AG04450 (cell line): Measurements from ENCODE around the gene KLK1. TPM values are rescaled to one million over a fixed set of nuclear protein-coding genes. Genes with fewer than 3 reads are reported as not detected.
"Not testable (repeated sequence)": the region's sequence is repeated elsewhere in the genome, so short reads cannot be mapped to it uniquely, and the experiment has no call there.

Experiments used
- CTCF ChIA-PET: fragments of 300-600, 350-600 bp; formaldehyde crosslinking; extraction: SDS; loops from one replicate; lab custom pipeline; 2022; ENCODE audit warnings: antibody characterized with exemption, inconsistent platforms; lab: Charles Lee
- POLR2A ChIA-PET: fragments of 350-600 bp; formaldehyde crosslinking; extraction: SDS; loops from one replicate; lab custom pipeline; 2021; ENCODE audit warnings: antibody characterized with exemption, inconsistent platforms; lab: Yijun Ruan, JAX
- DNase-seq: peaks from one replicate; pipeline ENCODE4 v3.0.0-alpha.2; 2011; ENCODE audit warnings: low read depth, low spot score
- H3K27ac ChIP-seq: one replicate; pipeline ENCODE4 v1.5.1; 2012; ENCODE audit warnings: low read depth, low read length, control low read depth
- H3K27me3 ChIP-seq: one replicate; pipeline ENCODE4 v1.6.0; 2012; ENCODE audit warnings: low read length; ENCODE audit not compliant: control insufficient read depth, insufficient read depth
- H3K4me3 ChIP-seq: 2 replicates; pipeline ENCODE4 v1.5.1; 2011; ENCODE audit warnings: mild to moderate bottlenecking, low read depth, low read length, control low read depth
- H3K9me3 ChIP-seq: 2 replicates; pipeline ENCODE4 v1.5.1; 2012; ENCODE audit warnings: low read length; ENCODE audit not compliant: control insufficient read depth, insufficient read depth
- polyA plus RNA-seq: library from polyadenylated mRNA; depleted of rRNA; stranded (reverse); fragments of >200 nt; gene quantifications from 2 replicates; pipeline ENCODE4 v1.2.3, GENCODE V29; 2011
- TF ChIP-seq, protein P1 (sequence below): IDR thresholded peaks from 2 replicates; pipeline ENCODE4 v1.5.1; 2011; ENCODE audit warnings: low read depth, low read length, control low read depth, inconsistent platforms

KLK1 gene
- polyA plus RNA-seq, 1 experiment, result not detected

DNA sequence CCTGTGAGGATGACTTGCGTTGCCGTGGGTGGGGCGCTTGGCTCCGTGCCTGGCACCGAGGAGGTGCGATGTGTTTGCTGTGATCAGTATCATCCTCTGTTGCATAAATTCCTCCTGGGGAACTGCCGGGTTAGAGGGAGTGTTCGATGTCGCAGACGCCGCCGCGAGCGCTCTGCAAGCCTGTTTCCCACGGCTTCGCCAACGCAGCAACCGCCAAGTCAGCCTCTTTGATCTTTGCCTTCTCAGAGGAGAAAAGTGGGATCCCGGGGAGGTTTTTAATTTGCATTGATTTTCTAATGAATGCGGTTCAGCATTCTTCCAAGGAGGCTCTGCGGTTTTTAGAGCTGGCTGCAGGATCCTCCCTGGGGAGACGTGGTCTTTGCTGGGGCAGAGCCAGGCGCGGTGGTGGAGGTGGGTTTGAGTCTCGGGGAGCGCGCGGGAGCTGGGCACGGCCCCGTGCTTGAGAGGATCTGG, 45.7 kb downstream of the KLK1 start:
- TF ChIP-seq, protein P1, sequence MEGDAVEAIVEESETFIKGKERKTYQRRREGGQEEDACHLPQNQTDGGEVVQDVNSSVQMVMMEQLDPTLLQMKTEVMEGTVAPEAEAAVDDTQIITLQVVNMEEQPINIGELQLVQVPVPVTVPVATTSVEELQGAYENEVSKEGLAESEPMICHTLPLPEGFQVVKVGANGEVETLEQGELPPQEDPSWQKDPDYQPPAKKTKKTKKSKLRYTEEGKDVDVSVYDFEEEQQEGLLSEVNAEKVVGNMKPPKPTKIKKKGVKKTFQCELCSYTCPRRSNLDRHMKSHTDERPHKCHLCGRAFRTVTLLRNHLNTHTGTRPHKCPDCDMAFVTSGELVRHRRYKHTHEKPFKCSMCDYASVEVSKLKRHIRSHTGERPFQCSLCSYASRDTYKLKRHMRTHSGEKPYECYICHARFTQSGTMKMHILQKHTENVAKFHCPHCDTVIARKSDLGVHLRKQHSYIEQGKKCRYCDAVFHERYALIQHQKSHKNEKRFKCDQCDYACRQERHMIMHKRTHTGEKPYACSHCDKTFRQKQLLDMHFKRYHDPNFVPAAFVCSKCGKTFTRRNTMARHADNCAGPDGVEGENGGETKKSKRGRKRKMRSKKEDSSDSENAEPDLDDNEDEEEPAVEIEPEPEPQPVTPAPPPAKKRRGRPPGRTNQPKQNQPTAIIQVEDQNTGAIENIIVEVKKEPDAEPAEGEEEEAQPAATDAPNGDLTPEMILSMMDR, result no peak
- no peak for DNase-seq
- ChIA-PET CTCF (interaction anchor here (0.5 to 1.3 kb wide), 5 partner anchors 10 to 240 kb away, joined by 3 to 5 read pairs (median 4); no protein-coding TSS in a partner anchor), POLR2A (no interaction called here)
- H3K9me3 ChIP-seq, result no peaks in the 10 kb centered on the region; the same call in none of the 2 replicates
- H3K27ac ChIP-seq, result no peak overlapping the region
- no peak overlapping the region for H3K4me3 ChIP-seq
- H3K27me3 ChIP-seq, result peaks cover 33% of the 10 kb centered on the region

- Histone ChIP-seq H3K9me3 (no peaks in the 10 kb centered on the region; the same call in none of the 2 replicates), H3K27me3 (peaks cover 29% of the 10 kb centered on the region), H3K27ac (no peak overlapping the region), H3K4me3 (no peak overlapping the region)
- ChIA-PET CTCF (interaction anchor here (1.0 to 1.3 kb wide), 4 partner anchors 52 to 239 kb away, joined by 3 to 5 read pairs (median 4); no protein-coding TSS in a partner anchor), POLR2A (interaction anchor here (0.7 kb wide), 1 partner anchor 104 kb away, joined by 3 read pairs; no protein-coding TSS in a partner anchor)
- DNase-seq, result no peak
- TF ChIP-seq, protein P1, result no peak
These were observed 46.3 kb downstream of the KLK1 start for GRCh38 chr19:50777261-50777660.

- Histone ChIP-seq H3K9me3 (no peaks in the 10 kb centered on the region; the same call in none of the 2 replicates), H3K27ac (no peak overlapping the region), H3K27me3 (peaks cover 28% of the 10 kb centered on the region), H3K4me3 (no peak overlapping the region)
- ChIA-PET CTCF (no interaction called here), POLR2A (no interaction called here)
- no peak for DNase-seq
- TF ChIP-seq, protein P1, result no peak
These were observed 47.5 kb downstream of the KLK1 start for GRCh38 chr19:50776131-50776530.

- H3K4me3 ChIP-seq, H3K9me3 ChIP-seq, H3K27me3 ChIP-seq, POLR2A ChIA-PET, H3K27ac ChIP-seq, CTCF ChIA-PET, DNase-seq: not testable (repeated sequence)
These were observed 50.1 kb downstream of the KLK1 start for GRCh38 chr19:50773454-50773853.

- H3K27ac ChIP-seq, DNase-seq, POLR2A ChIA-PET, H3K4me3 ChIP-seq, H3K27me3 ChIP-seq, H3K9me3 ChIP-seq: not testable (repeated sequence)
- CTCF ChIA-PET, result interaction anchor here (0.7 kb wide), 1 partner anchor 48 kb away, joined by 7 read pairs; no protein-coding TSS in a partner anchor
These were observed 50.7 kb downstream of the KLK1 start for GRCh38 chr19:50772912-50773311.

DNA sequence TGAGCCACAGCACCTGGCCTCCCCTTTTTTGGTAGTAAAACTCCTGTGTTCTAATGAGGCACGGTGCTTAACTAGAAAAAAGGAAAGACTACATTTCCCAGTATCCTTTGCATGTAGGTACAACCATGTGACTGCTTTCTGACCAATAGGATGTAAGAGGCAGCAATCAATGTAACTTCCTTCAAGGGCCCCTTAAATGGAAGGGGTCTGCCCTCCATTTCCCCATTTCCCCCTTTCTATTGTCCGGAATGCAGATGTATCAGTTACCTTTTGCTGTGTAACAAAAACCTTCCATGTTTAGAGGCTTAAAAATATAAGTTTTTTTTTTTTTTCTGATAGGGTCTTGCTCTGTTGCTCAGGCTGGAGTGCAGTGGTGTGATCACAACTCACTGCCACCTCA, 51.1 kb downstream of the KLK1 start:
- no peaks in the 10 kb centered on the region for H3K27me3 ChIP-seq
- ChIA-PET CTCF (interaction anchor here (0.7 kb wide), 1 partner anchor 48 kb away, joined by 7 read pairs; no protein-coding TSS in a partner anchor), POLR2A (no interaction called here)
- H3K4me3 ChIP-seq, result no peak overlapping the region
- no peak overlapping the region for H3K27ac ChIP-seq
- H3K9me3 ChIP-seq, result no peaks in the 10 kb centered on the region; the same call in 1 of the 2 replicates
- DNase-seq, result no peak
- TF ChIP-seq, protein P1, result no peak
